Myocyte (in vitro differentiated cells): ENCODE data around the gene NR3C2. TPM values are rescaled to one million over a fixed set of nuclear protein-coding genes. Genes with fewer than 3 reads are reported as not detected.

Experiments
- DNase-seq: peaks from one replicate; pipeline ENCODE4 v3.0.0-alpha.2; 2012; ENCODE audit warnings: low read depth
- polyA plus RNA-seq: library from polyadenylated mRNA; unstranded; fragments of >200 nt; gene quantifications from one replicate; pipeline ENCODE4 v1.2.1, GENCODE V29; 2012; ENCODE audit warnings: missing spikeins
- total RNA-seq: library from RNA; depleted of rRNA; stranded (reverse); fragments of >200 nt; gene quantifications from 2 replicates; pipeline ENCODE4 v1.2.3, GENCODE V29; 2014

Gene NR3C2
- 5.9 and 13.4 TPM in 2 replicates for total RNA-seq
- 4.4 TPM for polyA plus RNA-seq

DNA sequence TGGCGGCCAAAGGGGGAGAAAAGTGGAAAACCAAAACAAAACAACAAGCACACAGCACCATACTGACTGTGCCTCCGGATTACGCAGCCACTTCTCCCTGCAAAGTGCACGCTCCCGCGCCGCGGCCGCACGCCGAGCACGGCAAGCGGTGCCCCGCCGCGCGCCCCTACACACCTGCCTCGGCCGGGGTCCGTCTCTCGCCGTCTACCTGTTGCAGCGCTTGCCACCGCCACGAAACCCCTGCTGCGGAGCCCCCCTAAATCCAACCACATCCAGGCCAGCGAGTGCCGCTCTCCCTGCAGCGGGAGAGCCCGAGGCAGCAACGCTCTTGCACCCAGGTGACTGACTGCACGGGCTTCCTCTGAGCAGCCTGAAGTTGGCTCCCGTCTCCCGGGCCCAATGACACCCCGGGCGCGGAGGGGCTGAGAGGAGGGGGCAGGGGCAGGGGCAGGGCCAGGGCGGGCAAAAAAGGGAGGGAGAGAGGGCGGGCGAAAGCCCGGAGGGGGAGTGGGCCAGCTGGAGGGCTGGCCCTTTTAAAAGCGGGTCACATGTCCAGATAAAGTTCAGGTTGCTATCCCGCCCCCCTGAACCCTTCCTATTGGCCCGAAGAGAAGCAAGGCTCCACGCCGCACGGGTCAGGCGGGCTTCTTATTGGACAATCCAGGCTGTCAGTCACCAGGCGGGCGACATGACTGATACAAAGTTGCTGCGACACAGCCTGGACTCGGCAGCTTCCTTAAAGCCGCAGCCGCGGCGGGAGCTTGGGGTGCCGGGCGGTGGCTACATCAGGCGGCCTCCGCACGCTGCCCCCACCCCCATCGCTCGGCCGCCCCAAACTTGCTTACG, at the start of gene NR3C2:
NR3C2 (minus strand) TSS at position 429 of the 846 bp plus-strand sequence.
- peak; percentile 99 for DNase-seq

DNA sequence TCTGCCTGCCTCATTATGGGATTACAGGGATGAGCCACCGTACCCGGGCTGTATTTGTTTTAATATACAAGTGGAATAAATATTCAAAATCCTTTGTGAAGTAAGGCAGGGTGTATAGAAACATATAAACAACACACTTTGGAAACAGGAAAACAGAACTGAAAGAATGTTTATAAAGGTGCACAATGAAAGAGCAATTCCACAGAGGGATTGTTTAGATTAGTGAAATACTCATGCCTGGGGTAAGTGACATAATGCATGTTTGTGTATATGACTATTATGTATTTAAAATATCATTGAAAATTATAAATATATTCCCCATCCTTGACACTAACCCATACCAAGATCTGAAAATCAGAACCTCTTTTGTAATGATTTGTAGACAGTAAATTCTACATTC, 45.0 kb upstream of the NR3C2 start:
- DNase-seq: no peak

DNA sequence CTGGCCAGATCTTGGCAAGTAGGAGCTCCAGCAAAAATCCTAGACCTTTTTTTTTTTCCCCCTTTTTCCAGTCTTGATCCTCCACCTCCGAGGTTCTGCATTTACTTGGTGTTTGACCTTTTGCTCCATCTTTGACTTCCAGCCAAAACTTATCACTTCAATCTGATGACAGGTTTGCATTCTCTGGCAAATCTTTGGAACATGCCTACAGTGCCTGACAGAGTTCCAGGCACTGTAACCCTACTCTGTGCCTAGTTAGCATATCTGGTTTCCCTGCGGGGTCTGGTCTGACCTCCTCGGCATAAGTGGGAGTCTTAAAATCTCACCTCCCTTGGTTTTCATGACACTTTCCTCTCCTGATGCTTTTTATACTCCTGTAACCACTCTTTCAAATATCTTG, 39.4 kb upstream of the NR3C2 start:
- no peak for DNase-seq

DNA sequence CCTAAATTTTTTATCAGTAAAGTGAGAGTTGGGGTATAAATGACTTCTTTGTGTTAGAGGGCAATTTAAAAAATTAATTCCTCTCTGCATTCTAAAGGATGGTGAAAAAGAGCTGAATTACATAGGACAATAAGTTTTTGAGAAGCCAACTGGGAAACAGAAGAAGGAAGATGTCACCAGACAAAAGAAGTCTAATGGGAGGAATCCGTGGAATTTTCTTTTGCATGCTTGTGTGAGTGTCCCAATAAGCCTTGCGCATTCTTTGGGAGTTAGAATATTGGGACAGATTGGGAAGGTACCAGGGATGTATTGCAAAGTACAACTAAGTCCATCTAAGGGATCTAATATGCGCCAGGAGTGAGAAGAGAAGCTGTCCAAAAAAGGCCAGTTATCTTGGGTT, 35.1 kb upstream of the NR3C2 start:
- DNase-seq: no peak

DNA sequence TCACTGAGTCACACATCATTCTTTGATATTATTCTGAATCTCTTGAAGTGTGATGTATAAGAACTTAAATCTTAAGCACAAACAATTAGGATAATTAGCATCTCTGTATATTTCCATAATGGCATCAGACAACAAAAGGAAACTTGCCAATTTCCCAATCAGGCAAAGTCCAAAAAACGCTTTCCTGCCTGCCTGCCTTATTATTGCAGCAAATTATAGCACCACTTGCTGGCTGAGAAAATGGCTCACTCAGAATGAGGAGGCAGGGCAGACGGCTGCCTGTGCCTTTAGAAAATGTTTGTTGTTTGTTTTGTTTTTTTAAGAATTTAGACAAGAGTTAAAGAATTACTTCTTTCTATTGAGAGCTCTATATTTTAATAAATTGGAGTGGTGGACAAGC, 27.7 kb upstream of the NR3C2 start:
- DNase-seq: no peak

DNA sequence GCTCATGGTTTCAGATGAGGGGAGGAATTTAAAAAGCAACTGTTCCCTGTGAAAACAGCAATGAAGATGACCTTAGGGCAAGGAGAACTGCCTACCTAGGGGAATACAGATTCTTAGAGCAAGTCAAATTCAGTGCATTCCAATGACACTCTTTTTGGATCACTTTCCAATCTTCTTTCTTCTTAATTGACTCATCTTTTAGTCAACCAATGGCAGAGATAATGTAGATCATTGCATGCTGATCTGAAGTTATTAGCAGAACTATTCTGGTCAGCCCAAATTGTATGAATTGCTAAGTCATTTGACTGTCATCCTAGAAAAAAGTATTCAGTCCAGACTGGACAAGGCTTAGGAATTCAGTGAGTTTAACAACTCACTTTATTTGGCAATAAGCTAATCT, 12.6 kb upstream of the NR3C2 start:
- DNase-seq: no peak

DNA sequence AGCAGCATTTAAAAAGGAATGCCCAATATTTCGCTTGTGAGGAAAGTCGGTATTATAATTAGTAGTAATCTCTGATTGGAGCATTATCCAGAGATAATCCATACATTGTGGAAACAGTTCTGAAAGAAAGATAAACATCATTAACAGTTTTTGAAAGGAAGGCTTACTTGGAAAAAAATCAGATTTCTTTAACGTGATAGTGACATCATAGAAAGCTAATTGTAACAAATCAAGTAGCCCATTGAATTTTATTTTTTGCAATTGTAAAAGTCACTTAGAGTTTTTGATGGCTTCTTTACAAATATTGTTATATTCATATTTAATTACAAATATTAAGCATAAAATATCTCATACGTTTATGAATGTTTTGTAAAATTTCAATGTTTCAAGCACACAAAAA, 11.6 kb upstream of the NR3C2 start:
- DNase-seq: no peak

DNA sequence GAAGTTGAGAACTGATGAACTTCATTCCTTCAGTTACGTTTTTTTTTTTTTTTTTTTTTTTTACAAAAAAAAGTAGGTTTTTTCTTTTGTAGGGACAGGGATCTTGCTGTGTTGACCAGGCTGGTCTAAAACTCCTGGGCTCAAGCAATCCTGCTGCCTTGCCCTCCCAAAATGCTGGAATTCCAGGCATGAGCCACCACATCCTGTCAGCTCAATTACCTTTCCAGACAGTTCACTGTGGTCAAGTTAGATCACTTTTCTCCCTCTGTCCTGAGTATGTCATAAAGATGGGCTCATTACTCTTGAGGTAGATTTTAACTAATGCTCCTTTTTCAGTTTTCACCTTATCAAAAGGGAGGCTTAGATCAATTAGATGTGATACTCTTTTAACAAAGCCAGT, 10.8 kb upstream of the NR3C2 start:
- DNase-seq: no peak

DNA sequence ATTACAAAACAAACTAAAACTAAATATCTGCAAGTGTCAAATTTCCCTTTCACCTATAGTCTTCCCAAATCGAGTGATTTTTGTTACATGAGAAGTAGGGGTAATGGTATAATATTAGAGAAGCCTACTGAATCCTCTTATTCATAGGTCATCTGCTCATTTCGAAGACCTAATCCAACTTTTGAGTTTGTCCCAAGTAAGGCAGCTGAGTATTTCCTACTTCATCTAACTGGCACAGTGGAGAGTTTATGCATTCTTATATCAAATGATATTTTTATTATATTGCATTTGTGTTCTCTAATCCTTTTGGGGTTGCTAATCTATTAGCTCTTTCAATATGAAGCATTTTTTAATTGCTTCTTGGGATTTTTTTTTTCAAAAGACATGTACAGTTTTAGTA, 7.7 kb upstream of the NR3C2 start:
- DNase-seq: peak; percentile 24

DNA sequence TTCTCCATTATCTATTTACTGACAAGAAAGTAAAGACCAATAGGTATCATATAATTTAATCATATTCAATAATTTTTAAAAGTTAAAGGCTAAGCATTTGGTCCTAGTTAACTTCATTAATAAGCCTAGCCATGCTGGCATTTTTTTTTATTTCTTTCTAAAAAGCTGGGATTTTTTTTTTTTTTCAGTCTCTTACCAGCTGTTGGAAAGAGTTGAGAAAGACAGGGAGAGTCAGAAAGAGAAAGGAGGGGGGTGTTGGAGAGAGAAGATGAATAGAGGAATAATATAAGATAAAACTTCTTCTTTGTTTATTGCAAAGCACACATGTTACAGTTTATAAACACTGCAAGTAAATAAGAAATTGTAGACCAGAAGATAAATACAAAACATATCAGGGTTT, 5.9 kb upstream of the NR3C2 start:
- peak; percentile 27 for DNase-seq

DNA sequence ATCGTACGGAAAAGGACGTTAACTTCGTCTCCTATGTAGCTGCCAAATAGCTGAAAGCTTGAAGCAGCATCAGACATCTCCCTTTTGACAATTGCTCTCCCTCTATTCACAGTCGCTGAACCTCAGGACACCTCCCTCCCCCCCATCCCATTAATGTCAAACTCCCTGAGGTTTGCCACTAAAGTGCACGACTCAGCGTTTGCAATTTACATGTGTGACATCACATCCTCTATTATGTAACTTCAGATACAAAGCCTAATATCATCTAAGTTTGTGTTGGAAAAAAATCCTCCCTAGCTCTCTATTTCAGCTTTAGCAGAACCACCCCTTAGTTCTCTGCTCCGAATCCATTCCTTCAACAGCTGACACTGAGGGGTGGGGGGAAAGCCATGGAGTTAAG, 5.5 kb upstream of the NR3C2 start:
- DNase-seq: peak; percentile 19

DNA sequence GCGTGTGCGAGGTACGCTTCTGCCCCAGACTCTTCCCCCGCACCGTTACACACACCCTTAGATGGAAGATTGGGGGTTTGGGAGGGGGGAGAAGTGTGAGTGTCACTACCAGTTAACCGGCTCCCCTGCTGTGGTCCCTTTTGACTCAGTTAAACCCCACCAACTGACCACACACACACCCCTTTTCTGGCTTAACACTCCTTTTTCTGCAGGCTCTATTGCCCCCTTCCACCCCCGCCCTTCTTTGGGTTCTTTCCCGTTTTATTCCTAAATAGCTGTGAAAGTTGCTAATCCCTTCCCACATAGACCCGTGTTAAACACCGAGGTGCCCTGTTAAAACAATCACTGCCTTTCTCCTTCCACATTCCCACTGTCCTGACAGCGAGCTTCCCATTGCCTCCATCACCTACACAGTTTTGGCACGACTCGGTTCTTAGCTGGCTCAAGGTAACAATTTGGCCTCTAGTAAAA, 3.7 kb upstream of the NR3C2 start:
- no peak for DNase-seq

DNA sequence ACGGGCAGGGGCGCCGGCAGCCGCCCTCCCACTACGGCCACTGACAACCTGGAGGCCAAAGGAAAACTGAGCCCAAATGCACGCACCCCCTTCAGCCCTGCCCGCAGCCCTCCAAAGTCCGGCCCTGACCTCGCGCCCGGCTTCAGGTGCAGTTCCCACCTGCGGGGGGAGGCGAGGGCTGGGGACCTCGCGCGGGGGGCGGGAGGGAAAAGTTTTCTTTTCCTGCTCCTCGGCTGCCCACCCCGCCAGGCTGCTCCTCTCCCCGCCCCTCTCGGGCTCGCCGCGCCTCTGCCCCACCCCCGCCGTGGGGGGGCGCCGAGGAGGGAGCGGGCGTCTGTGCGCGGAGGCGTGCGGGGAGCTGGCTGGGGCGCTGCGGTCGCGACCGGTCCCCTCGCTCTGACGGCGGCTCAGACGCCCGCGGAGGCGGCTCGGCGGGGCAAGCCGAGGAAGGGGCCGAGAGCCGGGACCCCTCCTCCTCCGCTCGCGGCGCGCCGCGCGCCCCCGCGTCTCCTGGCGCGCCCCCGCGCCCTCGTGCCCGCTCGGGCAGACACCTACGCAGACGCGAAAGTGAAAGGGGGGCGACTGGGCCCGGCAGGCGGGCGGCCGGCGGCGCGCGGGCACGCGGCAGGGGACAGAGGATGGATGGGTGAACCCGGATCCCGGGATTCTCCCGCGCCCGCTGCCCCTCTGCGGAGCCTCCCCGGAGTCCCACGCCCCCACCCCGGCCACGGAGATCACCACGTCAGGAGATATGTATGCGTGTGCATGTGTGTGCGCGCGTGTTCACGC, 3.1 kb upstream of the NR3C2 start:
- peak; percentile 48 for DNase-seq

DNA sequence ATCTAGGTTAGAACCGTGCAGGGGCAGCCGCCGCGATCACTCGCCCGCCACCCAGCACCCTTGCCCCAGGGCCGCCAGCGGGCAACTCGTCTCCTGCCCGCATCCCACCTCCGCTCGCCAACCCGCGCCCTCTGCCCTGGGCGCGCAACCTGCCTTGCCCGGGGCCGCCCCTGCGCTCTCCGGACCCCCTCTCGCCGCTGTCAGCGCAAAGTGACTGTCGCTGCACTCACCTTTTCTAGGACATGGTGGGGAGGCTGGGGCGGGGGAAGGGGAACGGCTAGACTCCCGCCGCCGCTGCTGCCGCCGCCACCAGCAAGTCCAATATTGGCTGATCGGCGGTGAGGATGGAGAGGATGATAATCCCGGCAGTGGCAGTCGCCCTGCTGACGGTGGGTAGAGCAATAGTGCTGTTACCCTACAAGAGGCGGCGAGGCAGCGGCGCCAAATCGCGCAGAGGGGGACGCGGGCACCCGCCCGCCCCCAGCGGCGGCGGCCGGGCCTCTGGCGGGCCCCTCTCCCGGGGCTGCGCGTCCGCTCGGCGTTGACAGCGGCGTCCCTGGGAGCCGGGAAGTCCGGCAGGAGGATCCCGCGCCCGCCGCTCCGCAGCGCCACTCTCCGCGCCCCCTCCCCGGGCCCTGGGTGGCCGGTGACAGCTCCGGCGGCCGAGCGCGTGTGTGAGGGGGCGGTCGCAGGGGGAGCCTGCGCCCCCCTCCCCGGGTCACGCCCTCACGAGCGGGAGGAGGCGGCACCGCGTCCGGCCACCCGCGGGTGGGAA, 2.3 kb upstream of the NR3C2 start:
- peak; percentile 26 for DNase-seq

DNA sequence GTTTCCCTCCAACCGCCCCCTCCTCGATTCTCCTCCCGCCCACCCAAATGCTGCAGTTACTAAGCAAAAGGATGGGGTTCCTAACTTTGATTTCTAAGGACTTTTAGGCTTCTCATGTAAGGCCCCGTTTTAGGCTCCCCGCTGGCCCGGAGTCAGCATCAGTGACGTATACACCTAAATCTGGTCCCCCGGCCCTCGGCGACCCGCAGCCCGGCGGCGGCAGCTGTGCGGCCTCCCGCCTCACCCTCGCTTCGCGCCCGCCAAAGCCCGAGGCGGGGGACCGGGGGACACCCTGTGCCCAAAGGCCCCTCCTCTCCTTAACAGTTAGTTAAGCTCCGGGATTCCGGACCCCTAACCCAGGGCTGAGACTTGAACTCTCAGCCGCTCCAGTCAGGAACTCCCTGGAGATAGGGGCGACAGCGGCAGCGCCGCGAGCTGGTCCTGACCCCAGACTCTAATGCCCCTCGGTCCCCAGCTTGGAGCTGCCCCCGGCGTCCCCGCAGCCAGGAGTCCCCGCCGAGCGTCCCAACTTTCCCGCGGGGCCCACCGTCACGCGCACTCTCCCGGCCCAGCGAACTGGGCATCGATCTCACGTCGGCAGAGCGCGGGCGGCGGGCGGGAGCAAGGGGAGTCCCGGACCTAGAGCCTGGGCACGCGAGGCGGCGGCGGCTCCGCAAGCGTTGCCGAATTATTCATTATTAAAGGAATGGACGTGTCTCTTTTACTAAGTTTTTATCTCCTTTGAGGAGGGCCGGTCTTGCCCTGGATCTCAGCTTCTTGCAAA, 1.5 kb upstream of the NR3C2 start:
- peak; percentile 18 for DNase-seq

DNA sequence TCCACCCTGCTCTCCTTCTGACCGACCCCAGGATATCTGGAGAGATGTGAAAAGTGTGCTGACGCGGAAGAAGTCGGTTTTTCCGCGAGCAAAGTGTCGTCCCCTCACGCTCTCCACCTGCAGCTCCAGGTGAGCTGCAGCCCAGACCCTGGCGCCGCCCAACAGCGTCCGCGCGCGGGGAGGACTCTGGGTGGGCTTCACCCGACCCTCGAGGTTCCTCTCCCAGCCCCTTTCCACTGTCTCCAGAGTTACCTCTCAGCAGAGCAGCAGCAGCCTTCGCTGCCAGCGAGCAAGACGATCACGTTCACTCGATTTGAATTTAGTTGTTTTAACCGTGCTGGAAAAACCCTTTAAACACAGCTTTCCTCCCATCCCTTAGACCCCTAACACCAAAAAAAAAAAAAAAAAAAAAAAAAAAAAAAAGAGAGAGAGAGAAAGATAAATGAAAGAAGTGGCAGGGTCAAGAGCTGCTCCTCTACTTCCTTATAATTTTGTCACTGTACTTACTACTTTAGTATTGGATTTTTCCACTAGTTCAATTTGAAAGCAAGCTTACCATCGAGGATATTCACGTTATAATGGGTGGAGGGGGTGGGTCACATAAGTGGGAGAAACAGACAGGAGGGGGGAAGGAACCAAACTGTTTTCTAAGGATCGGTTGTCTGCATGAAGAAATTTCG, 758 bp upstream of the NR3C2 start:
- DNase-seq: no peak

DNA sequence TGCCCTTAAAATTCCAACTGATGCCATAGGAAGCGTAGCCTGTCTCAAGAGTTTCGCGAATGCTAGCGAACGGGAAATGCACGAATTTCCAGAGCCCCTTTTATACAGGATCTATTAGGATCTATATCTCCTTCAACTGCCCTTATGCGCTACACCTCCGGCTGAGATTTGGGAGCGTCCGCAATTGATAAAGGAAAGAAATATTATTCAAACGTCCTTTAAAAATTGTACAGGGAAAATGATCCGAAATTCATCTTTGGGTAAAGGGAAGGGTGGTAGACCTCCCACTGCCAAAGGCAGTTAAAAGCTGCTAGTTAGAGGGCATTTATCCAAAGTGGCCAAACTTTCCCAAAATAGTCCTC, 609 bp downstream of the NR3C2 start:
- DNase-seq: no peak

DNA sequence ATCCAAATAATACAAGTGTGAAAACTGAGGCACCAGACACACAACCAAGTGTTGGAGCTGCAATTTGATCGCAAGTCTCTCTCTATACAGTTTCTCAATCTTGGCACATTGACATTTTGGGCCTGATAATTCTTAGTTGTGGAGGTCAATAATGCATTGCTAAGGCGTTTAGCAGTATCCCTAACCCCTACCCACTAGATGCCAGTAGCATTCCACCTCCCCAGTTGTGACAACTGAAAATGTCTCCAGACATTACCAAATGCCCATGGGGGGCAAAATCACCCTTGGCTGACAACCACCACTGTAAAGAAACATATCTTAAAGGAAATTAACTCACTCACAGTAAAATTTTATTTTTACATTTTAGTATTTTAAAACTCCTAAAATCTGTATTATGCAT, 4.2 kb downstream of the NR3C2 start:
- DNase-seq: no peak

DNA sequence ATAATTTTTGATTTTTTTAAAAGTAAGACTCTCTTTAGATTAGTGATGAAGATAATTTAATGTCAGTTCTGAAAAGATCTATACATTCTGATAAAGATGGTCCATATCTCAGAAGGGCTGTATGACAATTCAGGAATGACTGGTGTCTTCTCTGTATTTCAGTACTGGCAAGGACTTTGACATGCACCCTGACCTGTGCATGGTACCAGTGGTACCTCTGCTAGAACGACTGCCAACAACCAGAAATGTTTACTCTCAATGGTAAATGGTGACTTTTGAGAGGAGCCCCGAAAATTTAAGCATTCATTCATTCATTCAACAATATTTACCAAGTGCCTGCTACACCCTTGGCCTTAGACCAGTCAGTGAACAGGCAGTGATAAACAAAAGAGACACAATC, 4.8 kb downstream of the NR3C2 start:
- DNase-seq: no peak

DNA sequence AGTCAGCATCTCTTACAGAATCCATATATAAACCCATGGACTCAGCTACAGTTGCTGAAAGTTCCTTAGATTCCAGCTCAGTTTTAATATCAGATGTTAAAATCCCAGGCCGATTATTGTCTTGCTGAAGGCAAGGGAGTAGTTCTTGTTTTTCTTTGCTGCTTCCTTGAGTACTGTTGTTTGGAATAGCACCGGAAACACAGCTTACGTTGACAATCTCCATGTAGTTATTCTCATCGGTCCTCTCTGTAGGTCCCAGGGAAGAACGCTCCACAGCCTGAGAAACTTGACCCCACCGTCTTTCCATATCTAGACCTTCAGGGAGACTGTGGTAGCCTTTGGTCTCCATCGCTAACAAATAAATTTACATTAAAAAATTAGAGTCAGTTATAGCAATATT, 5.7 kb downstream of the NR3C2 start:
- DNase-seq: no peak
